ENCODE measurements around the gene TMIGD1. TPM values are rescaled to one million over a fixed set of nuclear protein-coding genes. Genes with fewer than 3 reads are reported as not detected.
"Not testable (repeated sequence)": the region's sequence is repeated elsewhere in the genome, so short reads cannot be mapped to it uniquely, and the experiment has no call there.

The TMIGD1 gene
- total and polyA plus RNA-seq, 2 donors (not counting 1 experiment from before 2014, with no cell fraction given) = not detected

GRCh38 chr17:30343796-30344195 is 9.9 kb upstream of the TMIGD1 start:
- POLR2A ChIA-PET = no interaction called here
- no peak for TF ChIP-seq EZH2 (IDR thresholded peaks at IDR 0.05; ENCODE audit: borderline replicate concordance, insufficient read depth, low read depth, low read length, poor library complexity, severe bottlenecking)
- TF ChIP-seq, protein P1, sequence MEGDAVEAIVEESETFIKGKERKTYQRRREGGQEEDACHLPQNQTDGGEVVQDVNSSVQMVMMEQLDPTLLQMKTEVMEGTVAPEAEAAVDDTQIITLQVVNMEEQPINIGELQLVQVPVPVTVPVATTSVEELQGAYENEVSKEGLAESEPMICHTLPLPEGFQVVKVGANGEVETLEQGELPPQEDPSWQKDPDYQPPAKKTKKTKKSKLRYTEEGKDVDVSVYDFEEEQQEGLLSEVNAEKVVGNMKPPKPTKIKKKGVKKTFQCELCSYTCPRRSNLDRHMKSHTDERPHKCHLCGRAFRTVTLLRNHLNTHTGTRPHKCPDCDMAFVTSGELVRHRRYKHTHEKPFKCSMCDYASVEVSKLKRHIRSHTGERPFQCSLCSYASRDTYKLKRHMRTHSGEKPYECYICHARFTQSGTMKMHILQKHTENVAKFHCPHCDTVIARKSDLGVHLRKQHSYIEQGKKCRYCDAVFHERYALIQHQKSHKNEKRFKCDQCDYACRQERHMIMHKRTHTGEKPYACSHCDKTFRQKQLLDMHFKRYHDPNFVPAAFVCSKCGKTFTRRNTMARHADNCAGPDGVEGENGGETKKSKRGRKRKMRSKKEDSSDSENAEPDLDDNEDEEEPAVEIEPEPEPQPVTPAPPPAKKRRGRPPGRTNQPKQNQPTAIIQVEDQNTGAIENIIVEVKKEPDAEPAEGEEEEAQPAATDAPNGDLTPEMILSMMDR (IDR thresholded peaks at IDR 0.05) = no peak
- H3K9ac ChIP-seq (ENCODE audit: low read length) = no peak overlapping the region

DNA sequence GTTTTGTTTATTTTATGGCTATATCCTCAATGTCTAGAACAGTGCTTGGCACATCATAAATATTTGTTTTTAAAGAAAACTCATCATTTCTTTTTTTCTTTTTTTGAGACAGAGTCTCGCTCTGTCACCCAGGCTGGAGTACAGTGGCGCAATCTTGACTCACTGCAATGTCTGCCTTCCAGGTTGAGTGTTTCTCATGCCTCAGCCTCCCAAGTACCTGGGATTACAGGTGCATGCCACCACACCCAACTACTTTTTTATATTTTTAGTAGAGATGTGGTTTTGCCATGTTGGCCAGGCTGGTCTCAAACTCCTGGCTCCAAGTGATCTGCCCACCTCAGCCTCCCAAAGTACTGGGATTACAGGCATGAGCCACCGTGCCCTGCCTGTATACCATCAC is 9.4 kb upstream of the TMIGD1 start:
- ATAC-seq (ENCODE audit: low read depth); H3K4me1 Mint-ChIP-seq; H3K36me3 ChIP-seq (replicated peaks in 1 of 2; ENCODE audit: control extremely low read depth in 1 of 2, control insufficient read depth in 1 of 2, extremely low read depth in 1 of 2, insufficient read depth in 2 of 2, low read length in 1 of 2); H3K27me3 Mint-ChIP-seq; H3K79me2 ChIP-seq (ENCODE audit: control insufficient read depth, insufficient read depth, low read length); H3K4me2 ChIP-seq (replicated peaks; ENCODE audit: low read depth, low read length, poor library complexity, severe bottlenecking); H3K9me3 Mint-ChIP-seq (ENCODE audit: insufficient read depth); POLR2A ChIA-PET; DNase-seq; H4K20me1 ChIP-seq (ENCODE audit: control insufficient read depth, insufficient read depth, low read length, poor library complexity, severe bottlenecking); H3K9ac ChIP-seq (ENCODE audit: low read length); H3K27ac Mint-ChIP-seq; H3K4me1 ChIP-seq (ENCODE audit: control insufficient read depth in 2 of 2, insufficient read depth in 2 of 2, low read length in 2 of 2); H3K4me3 Mint-ChIP-seq; intact Hi-C loops (cut with micrococcal nuclease); H3K27ac ChIP-seq (ENCODE audit: low read length in 2 of 2); H3K9me3 ChIP-seq (ENCODE audit: control extremely low read depth in 1 of 3, control insufficient read depth in 2 of 3, insufficient read depth in 1 of 3, low read length in 2 of 3); H3K27me3 ChIP-seq (replicated peaks in 1 of 4; ENCODE audit: control extremely low read depth in 1 of 4, control insufficient read depth in 3 of 4, insufficient read depth in 4 of 4, low read length in 3 of 4); H3K4me3 ChIP-seq (ENCODE audit: control extremely low read depth in 1 of 5, extremely low read depth in 1 of 5, insufficient read depth in 1 of 5, low read depth in 2 of 5, low read length in 4 of 5); H2AFZ ChIP-seq (ENCODE audit: insufficient read depth, low read depth, low read length, poor library complexity, severe bottlenecking): not testable (repeated sequence)
- 100% methylated on average over 3 of the region's 3 CpGs for WGBS (ENCODE audit: insufficient coverage)
- CTCF ChIA-PET = interaction anchor here (1.8 kb wide), 1 partner anchor 218 kb away, joined by 5 read pairs; no protein-coding TSS in a partner anchor

More at GRCh38 chr17:30343796-30344195, 9.9 kb upstream of the TMIGD1 start:
- no peaks in the 10 kb centered on the region for H4K20me1 ChIP-seq (ENCODE audit: control insufficient read depth, insufficient read depth, low read length, poor library complexity, severe bottlenecking)
- no peaks in the 10 kb centered on the region for H3K27me3 ChIP-seq (replicated peaks in 1 of 4; ENCODE audit: control extremely low read depth in 1 of 4, control insufficient read depth in 3 of 4, insufficient read depth in 4 of 4, low read length in 3 of 4)
- DNase-seq (no peak), ATAC-seq (ENCODE audit: low read depth) (no peak)
- H3K79me2 ChIP-seq (ENCODE audit: control insufficient read depth, insufficient read depth, low read length) = no peaks in the 10 kb centered on the region
- CTCF ChIA-PET = interaction anchor here (1.8 kb wide), 1 partner anchor 219 kb away, joined by 5 read pairs; no protein-coding TSS in a partner anchor
- no peak overlapping the region for H3K27ac ChIP-seq (ENCODE audit: low read length in 2 of 2)
- H3K4me2 ChIP-seq (replicated peaks; ENCODE audit: low read depth, low read length, poor library complexity, severe bottlenecking) = no peak overlapping the region
- Mint-ChIP-seq H3K27me3 (peaks cover 3% of the 10 kb centered on the region), H3K4me1 (peaks cover 5% of the 10 kb centered on the region), H3K27ac (no peak overlapping the region), H3K9me3 (ENCODE audit: insufficient read depth) (no peaks in the 10 kb centered on the region), H3K4me3 (no peak overlapping the region)
- intact Hi-C loops (cut with micrococcal nuclease) = no loop called here
- 100% methylated on average over 1 of the region's 4 CpGs for WGBS (ENCODE audit: insufficient coverage)
- H3K4me1 ChIP-seq (ENCODE audit: control insufficient read depth in 2 of 2, insufficient read depth in 2 of 2, low read length in 2 of 2) = peaks cover 0 to 4% of the 10 kb centered on the region in 2 donors
- H3K36me3 ChIP-seq (replicated peaks in 1 of 2; ENCODE audit: control extremely low read depth in 1 of 2, control insufficient read depth in 1 of 2, extremely low read depth in 1 of 2, insufficient read depth in 2 of 2, low read length in 1 of 2) = no peaks in the 10 kb centered on the region
- no peak overlapping the region for H3K4me3 ChIP-seq (ENCODE audit: control extremely low read depth in 1 of 5, extremely low read depth in 1 of 5, insufficient read depth in 1 of 5, low read depth in 2 of 5, low read length in 4 of 5)
- no peak overlapping the region for H2AFZ ChIP-seq (ENCODE audit: insufficient read depth, low read depth, low read length, poor library complexity, severe bottlenecking)
- no peaks in the 10 kb centered on the region for H3K9me3 ChIP-seq (ENCODE audit: control extremely low read depth in 1 of 3, control insufficient read depth in 2 of 3, insufficient read depth in 1 of 3, low read length in 2 of 3)
